Hepatocyte (in vitro differentiated cells): ENCODE results near the gene CYTH1.

Source experiments
- CTCF ChIP-seq: fragments of 200-600 bp; sonication (generic); IDR thresholded peaks from 2 replicates; pipeline ENCODE4 v1.5.1; 2016; ENCODE audit warnings: antibody characterized with exemption, mild to moderate bottlenecking; ENCODE audit not compliant: poor library complexity
- EZH2 ChIP-seq: fragments of 200-600 bp; sonication (generic); IDR thresholded peaks from 2 replicates; pipeline ENCODE4 v1.6.1; 2016; ENCODE audit warnings: antibody characterized with exemption, mild to moderate bottlenecking, borderline replicate concordance

- TF ChIP-seq CTCF (no peak), EZH2 (no peak)
These were observed 35.7 kb downstream of the CYTH1 start for GRCh38 chr17:78746263-78746948.
